Kidney epithelial cell (primary cell): Measurements from ENCODE around the gene SEC24C. TPM values are rescaled to one million over a fixed set of nuclear protein-coding genes. Genes with fewer than 3 reads are reported as not detected.

Experiments
- DNase-seq: peaks from one replicate; pipeline ENCODE4 v3.0.0-alpha.2; 2010; ENCODE audit warnings: low read depth
- H3K27me3 ChIP-seq: 2 replicates; pipeline ENCODE4 v1.6.0; 2011; ENCODE audit warnings: low read length; ENCODE audit not compliant: control insufficient read depth, insufficient read depth
- H3K36me3 ChIP-seq: 2 replicates; pipeline ENCODE4 v1.5.1; 2011; ENCODE audit warnings: low read length; ENCODE audit not compliant: control insufficient read depth, insufficient read depth
- H3K4me3 ChIP-seq: 2 replicates; pipeline ENCODE4 v1.5.1; 2011; ENCODE audit warnings: low read depth, mild to moderate bottlenecking, control low read depth, low read length
- CTCF ChIP-seq: IDR thresholded peaks from 2 replicates; pipeline ENCODE4 v1.5.1; 2011; ENCODE audit warnings: mild to moderate bottlenecking, moderate library complexity, low read length, control low read depth, inconsistent platforms; ENCODE audit not compliant: insufficient read depth, poor library complexity, severe bottlenecking
- total RNA-seq: library from RNA; depleted of rRNA; stranded (reverse); fragments of >200 nt; gene quantifications from 2 replicates; pipeline ENCODE4 v1.2.3, GENCODE V29; 2015

Gene SEC24C
- total RNA-seq, 1 donor from 2014 or later: 61.0 TPM

GRCh38 chr10:73781548-73781878, 37.3 kb downstream of the SEC24C start:
- DNase-seq: no peak
- Histone ChIP-seq H3K4me3 (peak overlapping the region; percentile 93), H3K27me3 (no peaks in the 10 kb centered on the region), H3K36me3 (no peaks in the 10 kb centered on the region)
- TF ChIP-seq CTCF: no peak

GRCh38 chr10:73781879-73782748, 37.9 kb downstream of the SEC24C start, which contains the start of gene CHCHD1:
Gene CHCHD1, plus strand, starts transcription at chr10:73782048. Its CDS starts 28 bp downstream, at chr10:73782076.
- Histone ChIP-seq H3K4me3 (peak within 1 kb of the TSS; percentile 93), H3K27me3 (no peaks in the 10 kb centered on the region), H3K36me3 (no peaks in the 10 kb centered on the region)
- no peak for DNase-seq
- TF ChIP-seq CTCF: no peak

- TF ChIP-seq CTCF: no peak
Observed at GRCh38 chr10:73782749-73783085, 38.5 kb downstream of the SEC24C start.

GRCh38 chr10:73785211-73785720, 41.1 kb downstream of the SEC24C start, which contains the start of gene ZSWIM8:
Gene ZSWIM8, plus strand, starts transcription at chr10:73785606. Its CDS starts 273 bp downstream, at chr10:73785879.
- H3K4me3 ChIP-seq: peak within 1 kb of the TSS; percentile 80
- peaks cover 1% of the 10 kb centered on the region for H3K36me3 ChIP-seq
- TF ChIP-seq CTCF: no peak
- no peaks in the 10 kb centered on the region for H3K27me3 ChIP-seq
- DNase-seq: peak; percentile 88

More at GRCh38 chr10:73782749-73783085, 38.5 kb downstream of the SEC24C start:
- no peaks in the 10 kb centered on the region for H3K36me3 ChIP-seq
- H3K27me3 ChIP-seq: no peaks in the 10 kb centered on the region
- H3K4me3 ChIP-seq: peak overlapping the region; percentile 93
- no peak for DNase-seq

- TF ChIP-seq CTCF: no peak
- no peaks in the 10 kb centered on the region for H3K27me3 ChIP-seq
- peak overlapping the region; percentile 80 for H3K4me3 ChIP-seq
- peaks cover 1% of the 10 kb centered on the region for H3K36me3 ChIP-seq
- no peak for DNase-seq
Observed at GRCh38 chr10:73785721-73786511, 41.7 kb downstream of the SEC24C start.
